Effector memory CD4-positive, alpha-beta T cell (primary cell): ENCODE results near the gene CACNB3.

Experiments used
- DNase-seq, 3 donors: peaks; one replicate each; pipeline ENCODE4 v3.0.0-alpha.2; 2020
- H3K27ac ChIP-seq: 2 replicates; pipeline ENCODE4 v1.7.0; 2013; ENCODE audit warnings: mild to moderate bottlenecking, low read length, moderate library complexity; ENCODE audit not compliant: insufficient read depth, poor library complexity, severe bottlenecking
- H3K27me3 ChIP-seq: replicated peaks from 2 replicates; pipeline ENCODE4 v1.7.0; 2013; ENCODE audit warnings: mild to moderate bottlenecking, low read length; ENCODE audit not compliant: insufficient read depth, control insufficient read depth, poor library complexity, severe bottlenecking
- H3K36me3 ChIP-seq: 2 replicates; pipeline ENCODE4 v1.7.0; 2013; ENCODE audit warnings: mild to moderate bottlenecking, low read length, moderate library complexity; ENCODE audit not compliant: control insufficient read depth, insufficient read depth
- H3K4me1 ChIP-seq: 2 replicates; pipeline ENCODE4 v1.7.0; 2013; ENCODE audit warnings: low read length, mild to moderate bottlenecking; ENCODE audit not compliant: control insufficient read depth, insufficient read depth, poor library complexity, severe bottlenecking
- H3K4me3 ChIP-seq: 2 replicates; pipeline ENCODE4 v1.7.0; 2013; ENCODE audit warnings: low read length, low read depth, mild to moderate bottlenecking; ENCODE audit not compliant: insufficient read depth, poor library complexity, severe bottlenecking
- H3K9me3 ChIP-seq: 2 replicates; pipeline ENCODE4 v1.7.0; 2013; ENCODE audit warnings: mild to moderate bottlenecking, low read length, moderate library complexity; ENCODE audit not compliant: control insufficient read depth

The CACNB3 gene

GRCh38 chr12:48788524-48788853 lies 29.8 kb upstream of the CACNB3 start:
- Histone ChIP-seq H3K27ac (no peak overlapping the region), H3K36me3 (no peaks in the 10 kb centered on the region), H3K4me1 (peaks cover 11% of the 10 kb centered on the region), H3K9me3 (no peaks in the 10 kb centered on the region), H3K27me3 (peaks cover 22% of the 10 kb centered on the region), H3K4me3 (peak overlapping the region; percentile 40)
- DNase-seq, result no peak

DNA sequence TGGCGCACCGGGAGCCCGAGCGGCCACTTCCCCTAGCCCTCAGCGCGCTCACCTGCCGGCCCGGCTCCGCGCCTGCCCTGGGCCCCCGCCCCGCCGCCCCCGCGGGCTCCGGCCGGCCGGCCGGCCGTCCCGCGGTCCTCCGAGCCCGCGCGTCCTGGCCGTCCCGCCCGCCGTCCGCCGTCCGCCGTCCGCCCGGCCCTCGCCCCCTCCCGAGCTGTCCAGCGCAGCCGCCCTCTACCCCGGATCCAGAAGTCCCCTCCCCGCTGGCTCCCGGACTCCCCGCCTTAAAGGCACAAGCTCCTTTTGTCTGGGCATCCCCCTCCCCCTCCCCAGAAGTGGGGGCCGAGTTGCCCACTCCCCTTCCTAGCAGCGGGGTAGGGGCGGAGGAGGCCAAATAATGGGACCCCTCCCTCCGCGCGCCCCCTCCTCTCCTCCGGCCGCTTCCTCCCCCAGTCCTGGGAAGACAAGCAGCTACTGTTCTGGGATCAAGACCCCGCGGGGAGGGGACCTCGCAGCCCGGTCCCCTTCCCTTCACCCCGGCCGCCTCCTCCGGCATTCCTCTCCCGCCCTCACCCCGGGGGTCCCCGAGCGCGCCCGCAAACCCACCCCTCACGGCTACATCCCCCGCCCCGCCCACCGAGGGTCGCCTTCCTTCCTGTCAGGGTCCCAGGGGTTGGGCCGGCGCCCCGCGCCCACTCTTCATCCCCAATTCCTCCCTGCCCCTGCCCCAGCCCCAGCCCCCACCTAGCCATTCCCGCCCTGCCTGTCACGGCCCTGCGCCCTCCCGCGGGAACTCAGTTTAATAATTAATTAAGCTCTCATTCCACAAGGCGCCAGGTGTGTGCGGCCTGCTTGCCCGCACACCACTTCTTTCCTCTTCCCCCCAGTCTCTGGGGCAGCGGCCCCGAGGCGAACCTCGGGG lies 29.2 kb upstream of the CACNB3 start, which contains the start of gene ADCY6:
TSS of gene ADCY6 (minus strand) at position 236 of the 922 bp plus-strand sequence. CDS start 5,655 bp downstream, outside the sequence.
- peak within 1 kb of the TSS; percentile 51 for H3K4me3 ChIP-seq
- H3K36me3 ChIP-seq, result no peaks in the 10 kb centered on the region
- H3K4me1 ChIP-seq, result peaks cover 11% of the 10 kb centered on the region
- no peak within 1 kb of the TSS for H3K27ac ChIP-seq
- H3K9me3 ChIP-seq, result no peaks in the 10 kb centered on the region
- DNase-seq, result no peak
- H3K27me3 ChIP-seq, result peaks cover 22% of the 10 kb centered on the region

DNA sequence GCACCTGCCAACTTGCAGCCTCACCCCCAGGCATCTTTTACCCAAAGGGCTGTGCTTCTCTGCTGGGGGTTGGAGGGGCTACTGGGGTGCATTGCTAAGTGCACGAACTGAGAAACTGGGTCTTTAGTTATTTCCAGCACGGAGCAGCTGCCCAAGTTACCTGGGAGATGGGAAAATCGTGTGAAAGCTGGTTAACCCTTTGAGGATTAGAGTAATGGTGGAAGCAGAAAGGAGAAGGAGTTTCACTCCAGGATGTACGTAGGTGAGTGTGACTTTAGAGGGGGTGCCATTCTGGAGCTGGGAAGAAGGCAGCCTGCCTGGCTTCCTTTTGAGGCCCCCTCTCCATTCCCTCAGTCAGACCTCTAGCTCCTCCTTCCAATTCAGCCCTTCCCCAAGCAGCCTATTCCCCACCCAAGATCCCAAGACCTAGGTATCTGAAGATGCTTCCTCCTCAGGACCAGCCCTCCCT lies 28.4 kb upstream of the CACNB3 start:
- no peak overlapping the region for H3K4me3 ChIP-seq
- H3K27me3 ChIP-seq, result peaks cover 22% of the 10 kb centered on the region
- H3K27ac ChIP-seq, result no peak overlapping the region
- no peaks in the 10 kb centered on the region for H3K36me3 ChIP-seq
- H3K4me1 ChIP-seq, result peaks cover 11% of the 10 kb centered on the region
- no peaks in the 10 kb centered on the region for H3K9me3 ChIP-seq
- no peak for DNase-seq

GRCh38 chr12:48793696-48794095 lies 24.6 kb upstream of the CACNB3 start:
- Histone ChIP-seq H3K36me3 (no peaks in the 10 kb centered on the region), H3K27ac (no peak overlapping the region), H3K9me3 (no peaks in the 10 kb centered on the region), H3K4me3 (no peak overlapping the region), H3K4me1 (peaks cover 6% of the 10 kb centered on the region), H3K27me3 (peaks cover 12% of the 10 kb centered on the region)
- DNase-seq, result no peak

DNA sequence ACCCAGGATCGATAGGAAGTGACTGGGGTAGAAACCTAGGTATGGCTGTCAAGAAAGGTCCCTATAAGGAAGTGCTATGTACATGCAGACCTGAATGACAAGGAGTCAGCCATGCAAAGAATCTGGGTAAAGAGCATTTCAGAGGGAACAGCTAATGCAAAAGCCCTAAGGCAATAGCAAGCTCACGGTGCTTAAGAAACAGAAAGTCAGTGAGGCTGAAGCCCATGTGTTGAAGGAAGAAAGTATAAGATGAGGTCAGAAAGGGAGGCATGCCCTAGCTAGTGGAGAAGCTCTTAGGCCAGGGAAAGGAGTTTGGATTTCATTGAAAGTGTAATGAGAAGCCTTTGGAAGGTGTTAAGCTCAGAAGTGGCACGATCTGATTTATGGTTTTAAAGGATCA lies 23.4 kb upstream of the CACNB3 start:
- H3K9me3 ChIP-seq, result no peaks in the 10 kb centered on the region
- no peaks in the 10 kb centered on the region for H3K4me1 ChIP-seq
- H3K27me3 ChIP-seq, result peaks cover 2% of the 10 kb centered on the region
- H3K36me3 ChIP-seq, result no peaks in the 10 kb centered on the region
- H3K4me3 ChIP-seq, result no peak overlapping the region
- no peak for DNase-seq
- H3K27ac ChIP-seq, result no peak overlapping the region

- Histone ChIP-seq H3K36me3 (no peaks in the 10 kb centered on the region), H3K4me3 (no peak overlapping the region), H3K4me1 (no peaks in the 10 kb centered on the region), H3K27ac (no peak overlapping the region), H3K27me3 (no peaks in the 10 kb centered on the region), H3K9me3 (no peaks in the 10 kb centered on the region)
- DNase-seq, result peak; percentile 21 to 39 (median 22)
Measured at GRCh38 chr12:48795550-48796455, 22.5 kb upstream of the CACNB3 start.

DNA sequence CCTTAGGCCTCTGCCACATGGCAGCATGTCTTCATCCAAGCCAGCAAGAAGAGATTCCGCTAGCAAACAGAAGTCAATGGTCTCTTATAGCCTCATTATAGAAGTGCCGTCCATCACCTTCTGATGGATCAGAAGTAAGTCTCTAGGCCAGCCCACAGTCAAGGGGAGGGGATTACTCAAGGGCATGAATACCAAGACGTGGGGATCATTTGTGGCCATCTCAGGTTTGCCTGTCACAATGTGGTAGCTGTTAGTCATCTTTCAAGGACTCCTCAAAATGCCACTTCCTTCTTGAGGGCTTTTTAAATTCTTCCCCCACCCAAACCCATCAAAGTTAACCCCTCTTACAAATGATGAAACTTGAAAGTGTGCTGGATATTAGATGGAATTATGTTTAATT lies 21.3 kb upstream of the CACNB3 start:
- H3K36me3 ChIP-seq, result no peaks in the 10 kb centered on the region
- H3K27ac ChIP-seq, result no peak overlapping the region
- H3K4me3 ChIP-seq, result no peak overlapping the region
- no peaks in the 10 kb centered on the region for H3K4me1 ChIP-seq
- H3K9me3 ChIP-seq, result no peaks in the 10 kb centered on the region
- DNase-seq, result no peak
- no peaks in the 10 kb centered on the region for H3K27me3 ChIP-seq

GRCh38 chr12:48800457-48800856 lies 17.8 kb upstream of the CACNB3 start:
- H3K9me3 ChIP-seq, result no peaks in the 10 kb centered on the region

DNA sequence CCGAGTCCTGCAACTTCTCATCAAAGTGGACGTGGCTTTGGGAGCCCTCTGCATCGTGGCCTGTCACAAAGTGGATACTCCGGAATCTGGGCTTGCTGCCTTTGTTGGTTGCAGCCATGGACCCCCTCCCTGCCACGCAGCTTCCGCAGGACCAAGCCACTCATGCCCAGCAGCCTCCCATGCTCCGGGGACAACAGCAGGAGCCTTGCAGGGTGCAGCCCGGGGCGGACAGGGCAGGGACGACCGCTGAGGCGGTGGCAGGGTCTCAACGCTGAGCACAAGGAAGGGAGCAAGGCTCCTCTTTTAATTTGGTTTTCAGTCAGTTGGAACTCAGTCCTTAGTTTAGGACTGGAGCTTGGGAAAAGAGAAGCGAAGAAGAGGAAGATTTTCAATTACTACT lies 17.3 kb upstream of the CACNB3 start:
- Histone ChIP-seq H3K9me3 (no peaks in the 10 kb centered on the region), H3K4me3 (no peak overlapping the region)

More at GRCh38 chr12:48800457-48800856, 17.8 kb upstream of the CACNB3 start:
- Histone ChIP-seq H3K4me3 (no peak overlapping the region), H3K27ac (no peak overlapping the region), H3K4me1 (no peaks in the 10 kb centered on the region), H3K27me3 (no peaks in the 10 kb centered on the region), H3K36me3 (no peaks in the 10 kb centered on the region)
- DNase-seq, result no peak

More for the DNA sequence above, 17.3 kb upstream of the CACNB3 start:
- DNase-seq, result no peak
- no peak overlapping the region for H3K27ac ChIP-seq
- no peaks in the 10 kb centered on the region for H3K36me3 ChIP-seq
- H3K4me1 ChIP-seq, result no peaks in the 10 kb centered on the region
- no peaks in the 10 kb centered on the region for H3K27me3 ChIP-seq
